Measurements from ENCODE around the gene KCNC2. TPM values are rescaled to one million over a fixed set of nuclear protein-coding genes. Genes with fewer than 3 reads are reported as not detected.

KCNC2 gene
- total RNA-seq, 1 experiment from 2014 or later: not detected

DNA sequence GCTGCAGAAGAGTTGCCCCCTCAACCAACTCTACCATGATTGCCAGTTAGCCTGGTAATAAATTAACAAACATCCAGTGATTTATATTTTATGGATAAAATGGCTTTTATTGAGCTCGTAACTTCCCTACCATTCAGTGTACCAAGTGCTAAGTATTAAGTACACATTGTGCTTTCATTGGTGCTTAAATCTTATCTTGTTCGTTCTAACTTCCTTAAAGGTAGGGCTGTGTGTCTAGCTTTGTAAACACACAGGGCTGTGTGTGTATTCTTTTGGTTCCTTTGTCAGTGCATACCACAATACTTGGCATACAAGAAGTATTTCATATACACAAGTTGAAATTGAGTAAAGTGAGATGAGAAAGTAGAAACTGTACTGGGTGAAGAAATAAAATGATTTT lies 80.4 kb downstream of the KCNC2 start:
- Histone ChIP-seq H2AFZ (no peak overlapping the region), H3K27ac (no peak overlapping the region), H3K36me3 (ENCODE audit: low read depth) (no peaks in the 10 kb centered on the region), H3K27me3 (ENCODE audit: insufficient read depth, low read depth) (no peaks in the 10 kb centered on the region), H3K9me3 (ENCODE audit: insufficient read depth, low read depth) (no peaks in the 10 kb centered on the region), H3K79me2 (ENCODE audit: low read depth) (no peaks in the 10 kb centered on the region), H3K4me3 (no peak overlapping the region), H3F3A (ENCODE audit: insufficient read depth, low read depth) (no peaks in the 10 kb centered on the region), H3K9me2 (ENCODE audit: insufficient read depth) (no peaks in the 10 kb centered on the region), H4K20me1 (ENCODE audit: insufficient read depth) (no peaks in the 10 kb centered on the region), H3K4me2 (no peak overlapping the region), H3K4me1 (replicated peaks; ENCODE audit: insufficient read depth) (no peaks in the 10 kb centered on the region)
- POLR2A ChIA-PET (ENCODE audit: unreplicated experiment): no interaction called here
- intact Hi-C loops (cut with micrococcal nuclease; ENCODE audit: unreplicated experiment): no loop called here
- CTCF ChIA-PET: no interaction called here
- TF ChIP-seq EZH2 (IDR thresholded peaks at IDR 0.05; ENCODE audit: low read depth): no peak
- TF ChIP-seq, protein P1, sequence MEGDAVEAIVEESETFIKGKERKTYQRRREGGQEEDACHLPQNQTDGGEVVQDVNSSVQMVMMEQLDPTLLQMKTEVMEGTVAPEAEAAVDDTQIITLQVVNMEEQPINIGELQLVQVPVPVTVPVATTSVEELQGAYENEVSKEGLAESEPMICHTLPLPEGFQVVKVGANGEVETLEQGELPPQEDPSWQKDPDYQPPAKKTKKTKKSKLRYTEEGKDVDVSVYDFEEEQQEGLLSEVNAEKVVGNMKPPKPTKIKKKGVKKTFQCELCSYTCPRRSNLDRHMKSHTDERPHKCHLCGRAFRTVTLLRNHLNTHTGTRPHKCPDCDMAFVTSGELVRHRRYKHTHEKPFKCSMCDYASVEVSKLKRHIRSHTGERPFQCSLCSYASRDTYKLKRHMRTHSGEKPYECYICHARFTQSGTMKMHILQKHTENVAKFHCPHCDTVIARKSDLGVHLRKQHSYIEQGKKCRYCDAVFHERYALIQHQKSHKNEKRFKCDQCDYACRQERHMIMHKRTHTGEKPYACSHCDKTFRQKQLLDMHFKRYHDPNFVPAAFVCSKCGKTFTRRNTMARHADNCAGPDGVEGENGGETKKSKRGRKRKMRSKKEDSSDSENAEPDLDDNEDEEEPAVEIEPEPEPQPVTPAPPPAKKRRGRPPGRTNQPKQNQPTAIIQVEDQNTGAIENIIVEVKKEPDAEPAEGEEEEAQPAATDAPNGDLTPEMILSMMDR (conservative IDR thresholded peaks at IDR 0.05): no peak
- no peak for DNase-seq
- BruUV-seq (replicated peaks): no TSS peak

GRCh38 chr12:75121036-75121705 lies 88.5 kb downstream of the KCNC2 start:
- no peaks in the 10 kb centered on the region for H4K20me1 ChIP-seq (ENCODE audit: insufficient read depth)
- H2AFZ ChIP-seq: no peak overlapping the region
- H3K79me2 ChIP-seq (ENCODE audit: low read depth): no peaks in the 10 kb centered on the region
- CTCF ChIA-PET: no interaction called here
- H3K4me1 ChIP-seq (replicated peaks; ENCODE audit: insufficient read depth): no peaks in the 10 kb centered on the region
- H3K27ac ChIP-seq: no peak overlapping the region
- no peaks in the 10 kb centered on the region for H3K36me3 ChIP-seq (ENCODE audit: low read depth)
- H3K4me2 ChIP-seq: no peak overlapping the region
- intact Hi-C loops (cut with micrococcal nuclease; ENCODE audit: unreplicated experiment): no loop called here
- no peaks in the 10 kb centered on the region for H3F3A ChIP-seq (ENCODE audit: insufficient read depth, low read depth)
- no peaks in the 10 kb centered on the region; the same call in 1 of the 2 replicates for H3K9me3 ChIP-seq (ENCODE audit: insufficient read depth, low read depth)
- POLR2A ChIA-PET (ENCODE audit: unreplicated experiment): no interaction called here
- BruUV-seq (replicated peaks): no TSS peak
- H3K27me3 ChIP-seq (ENCODE audit: insufficient read depth, low read depth): no peaks in the 10 kb centered on the region
- H3K9me2 ChIP-seq (ENCODE audit: insufficient read depth): no peaks in the 10 kb centered on the region
- no peak overlapping the region for H3K4me3 ChIP-seq
- TF ChIP-seq, protein P1 (conservative IDR thresholded peaks at IDR 0.05): no peak
- TF ChIP-seq EZH2 (IDR thresholded peaks at IDR 0.05; ENCODE audit: low read depth): no peak
- DNase-seq: no peak

DNA sequence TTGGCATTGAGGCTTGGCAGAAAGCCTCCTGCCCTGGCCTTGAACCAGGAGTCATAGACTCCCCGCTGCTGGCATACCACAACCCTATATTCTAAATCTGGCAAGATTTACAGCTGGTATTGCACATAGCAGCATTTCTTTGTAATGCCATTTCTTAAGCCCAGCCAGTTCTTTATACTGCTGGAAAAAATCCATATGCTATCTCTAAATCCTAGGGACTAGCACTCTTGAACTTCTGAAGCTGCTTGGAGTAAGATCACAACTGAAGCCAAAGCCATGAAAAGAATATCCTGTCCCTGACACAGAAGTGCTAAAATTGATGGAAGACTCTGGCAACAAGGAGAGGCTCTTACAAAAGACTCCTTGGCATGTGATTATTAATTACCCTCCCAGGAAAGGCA lies 89.3 kb downstream of the KCNC2 start:
- no peaks in the 10 kb centered on the region for H3K27me3 ChIP-seq (ENCODE audit: insufficient read depth, low read depth)
- no peaks in the 10 kb centered on the region for H3K9me2 ChIP-seq (ENCODE audit: insufficient read depth)
- H4K20me1 ChIP-seq (ENCODE audit: insufficient read depth): no peaks in the 10 kb centered on the region
- no peak overlapping the region for H3K4me3 ChIP-seq
- TF ChIP-seq EZH2 (IDR thresholded peaks at IDR 0.05; ENCODE audit: low read depth): no peak
- TF ChIP-seq, protein P1 (conservative IDR thresholded peaks at IDR 0.05): no peak
- no peak overlapping the region for H3K4me2 ChIP-seq
- no peak for DNase-seq
- no peaks in the 10 kb centered on the region for H3K36me3 ChIP-seq (ENCODE audit: low read depth)
- no peaks in the 10 kb centered on the region for H3K79me2 ChIP-seq (ENCODE audit: low read depth)
- ChIA-PET CTCF (no interaction called here), POLR2A (ENCODE audit: unreplicated experiment) (no interaction called here)
- H2AFZ ChIP-seq: no peak overlapping the region
- intact Hi-C loops (cut with micrococcal nuclease; ENCODE audit: unreplicated experiment): no loop called here
- H3F3A ChIP-seq (ENCODE audit: insufficient read depth, low read depth): no peaks in the 10 kb centered on the region
- no TSS peak for BruUV-seq (replicated peaks)
- H3K27ac ChIP-seq: no peak overlapping the region
- no peaks in the 10 kb centered on the region; the same call in 1 of the 2 replicates for H3K9me3 ChIP-seq (ENCODE audit: insufficient read depth, low read depth)
- H3K4me1 ChIP-seq (replicated peaks; ENCODE audit: insufficient read depth): no peaks in the 10 kb centered on the region
